ENCODE results near the gene NECTIN3.

NECTIN3 gene

DNA sequence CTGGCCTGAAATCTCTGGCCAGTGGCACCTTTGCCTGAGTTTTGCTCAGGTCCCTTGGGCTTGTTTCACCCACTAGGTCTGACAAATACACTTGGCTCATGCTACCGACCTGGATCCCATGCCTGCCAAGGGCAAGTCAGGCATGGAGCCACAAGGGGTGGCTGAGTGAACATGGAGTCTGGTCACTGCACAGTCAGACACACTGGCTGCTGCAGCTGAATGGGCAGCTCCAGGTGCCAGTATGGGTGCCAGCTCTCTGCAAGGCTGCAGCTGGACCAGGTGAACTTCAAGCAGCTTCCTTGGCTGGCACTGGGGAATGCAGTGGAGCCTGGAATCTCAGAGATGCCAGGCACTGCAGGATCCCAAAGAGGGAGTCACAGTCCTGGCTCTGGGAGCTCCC lies 170.3 kb downstream of the NECTIN3 start:
- no peak for DNase-seq (ENCODE audit: low read depth)
- TF ChIP-seq, protein P1, sequence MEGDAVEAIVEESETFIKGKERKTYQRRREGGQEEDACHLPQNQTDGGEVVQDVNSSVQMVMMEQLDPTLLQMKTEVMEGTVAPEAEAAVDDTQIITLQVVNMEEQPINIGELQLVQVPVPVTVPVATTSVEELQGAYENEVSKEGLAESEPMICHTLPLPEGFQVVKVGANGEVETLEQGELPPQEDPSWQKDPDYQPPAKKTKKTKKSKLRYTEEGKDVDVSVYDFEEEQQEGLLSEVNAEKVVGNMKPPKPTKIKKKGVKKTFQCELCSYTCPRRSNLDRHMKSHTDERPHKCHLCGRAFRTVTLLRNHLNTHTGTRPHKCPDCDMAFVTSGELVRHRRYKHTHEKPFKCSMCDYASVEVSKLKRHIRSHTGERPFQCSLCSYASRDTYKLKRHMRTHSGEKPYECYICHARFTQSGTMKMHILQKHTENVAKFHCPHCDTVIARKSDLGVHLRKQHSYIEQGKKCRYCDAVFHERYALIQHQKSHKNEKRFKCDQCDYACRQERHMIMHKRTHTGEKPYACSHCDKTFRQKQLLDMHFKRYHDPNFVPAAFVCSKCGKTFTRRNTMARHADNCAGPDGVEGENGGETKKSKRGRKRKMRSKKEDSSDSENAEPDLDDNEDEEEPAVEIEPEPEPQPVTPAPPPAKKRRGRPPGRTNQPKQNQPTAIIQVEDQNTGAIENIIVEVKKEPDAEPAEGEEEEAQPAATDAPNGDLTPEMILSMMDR (conservative IDR thresholded peaks at IDR 0.05; ENCODE audit: low read length) = no peak

More for the DNA sequence above, 170.3 kb downstream of the NECTIN3 start:
- H3K4me3 ChIP-seq (ENCODE audit: low read length) = no peak overlapping the region
